T-helper 17 cell (primary cell): ENCODE measurements around the gene EPHB2. TPM values are rescaled to one million over a fixed set of nuclear protein-coding genes. Genes with fewer than 3 reads are reported as not detected.

Experiments
- ATAC-seq: fragments of 150-1000 bp; cut with Tn5 transposase; 2 replicates; pipeline ENCODE4 v1.10.0; 2021; ENCODE audit warnings: mild to moderate bottlenecking, moderate library complexity
- DNase-seq, 3 donors: peaks; one replicate each; pipeline versions ENCODE4 v3.0.0 to v3.0.0-alpha.2; 2020 to 2021
- H3K9me3 ChIP-seq: one replicate; pipeline ENCODE4 v1.7.0; 2013; ENCODE audit warnings: low read length, mild to moderate bottlenecking; ENCODE audit not compliant: control insufficient read depth, poor library complexity, severe bottlenecking
- H3K27ac Mint-ChIP-seq: one replicate; pipeline ENCODE4 v1.8.0; 2022; ENCODE audit warnings: mild to moderate bottlenecking, moderate library complexity, mixed read lengths
- H3K27me3 Mint-ChIP-seq: one replicate; pipeline ENCODE4 v1.8.0; 2022; ENCODE audit warnings: mixed read lengths
- H3K36me3 Mint-ChIP-seq: one replicate; pipeline ENCODE4 v1.8.0; 2022; ENCODE audit warnings: low read depth, mixed read lengths
- H3K4me1 Mint-ChIP-seq: one replicate; pipeline ENCODE4 v1.8.0; 2022; ENCODE audit warnings: mild to moderate bottlenecking, mixed read lengths
- H3K4me3 Mint-ChIP-seq: one replicate; pipeline ENCODE4 v1.8.0; 2022; ENCODE audit warnings: mild to moderate bottlenecking, moderate library complexity, mixed read lengths
- total RNA-seq, 4 donors: library from RNA in 2 of 4; stranded (reverse) in 2 of 4; gene quantifications; one replicate each; pipeline ENCODE4 v1.2.3 and lab custom pipeline; 2022 to 2026

The EPHB2 gene
- total RNA-seq, 2 donors from 2014 or later, result 0.15 TPM; not detected in 1

- Mint-ChIP-seq H3K36me3 (peaks cover 8% of the 10 kb centered on the region), H3K4me3 (no peak overlapping the region), H3K27me3 (peaks cover 36% of the 10 kb centered on the region), H3K27ac (no peak overlapping the region), H3K4me1 (peaks cover 2% of the 10 kb centered on the region)
- ATAC-seq (no peak), DNase-seq (no peak)
- no peaks in the 10 kb centered on the region for H3K9me3 ChIP-seq
Measured at GRCh38 chr1:22824975-22825374, 114.3 kb downstream of the EPHB2 start.

GRCh38 chr1:22825486-22826189 lies 115.0 kb downstream of the EPHB2 start:
- H3K4me3 Mint-ChIP-seq, result no peak overlapping the region
- H3K27me3 Mint-ChIP-seq, result peaks cover 37% of the 10 kb centered on the region
- ATAC-seq, result no peak
- no peak for DNase-seq
- H3K36me3 Mint-ChIP-seq, result peaks cover 8% of the 10 kb centered on the region
- H3K27ac Mint-ChIP-seq, result no peak overlapping the region
- no peaks in the 10 kb centered on the region for H3K9me3 ChIP-seq
- peaks cover 2% of the 10 kb centered on the region for H3K4me1 Mint-ChIP-seq

- no peak overlapping the region for H3K27ac Mint-ChIP-seq
- H3K9me3 ChIP-seq, result no peaks in the 10 kb centered on the region
- H3K27me3 Mint-ChIP-seq, result peaks cover 48% of the 10 kb centered on the region
- H3K4me1 Mint-ChIP-seq, result peaks cover 2% of the 10 kb centered on the region
- no peak overlapping the region for H3K4me3 Mint-ChIP-seq
- H3K36me3 Mint-ChIP-seq, result peaks cover 8% of the 10 kb centered on the region
- ATAC-seq (no peak), DNase-seq (no peak)
Measured at GRCh38 chr1:22826604-22827580, 116.3 kb downstream of the EPHB2 start.

GRCh38 chr1:22827666-22828483 lies 117.2 kb downstream of the EPHB2 start:
- Mint-ChIP-seq H3K4me1 (peaks cover 2% of the 10 kb centered on the region), H3K4me3 (no peak overlapping the region), H3K27ac (no peak overlapping the region), H3K27me3 (peaks cover 53% of the 10 kb centered on the region), H3K36me3 (peaks cover 8% of the 10 kb centered on the region)
- H3K9me3 ChIP-seq, result no peaks in the 10 kb centered on the region
- DNase-seq, result no peak
- ATAC-seq, result no peak

GRCh38 chr1:22828484-22829308 lies 118.1 kb downstream of the EPHB2 start:
- peaks cover 5% of the 10 kb centered on the region for H3K36me3 Mint-ChIP-seq
- peaks cover 58% of the 10 kb centered on the region for H3K27me3 Mint-ChIP-seq
- no peaks in the 10 kb centered on the region for H3K9me3 ChIP-seq
- H3K4me3 Mint-ChIP-seq, result no peak overlapping the region
- peaks cover 2% of the 10 kb centered on the region for H3K4me1 Mint-ChIP-seq
- H3K27ac Mint-ChIP-seq, result no peak overlapping the region
- no peak for DNase-seq
- ATAC-seq, result no peak

GRCh38 chr1:22829309-22829989 lies 118.8 kb downstream of the EPHB2 start:
- Mint-ChIP-seq H3K27ac (no peak overlapping the region), H3K4me3 (no peak overlapping the region), H3K27me3 (peaks cover 55% of the 10 kb centered on the region), H3K4me1 (peaks cover 2% of the 10 kb centered on the region), H3K36me3 (no peaks in the 10 kb centered on the region)
- ATAC-seq, result no peak
- no peaks in the 10 kb centered on the region for H3K9me3 ChIP-seq
- no peak for DNase-seq

GRCh38 chr1:22830041-22830566 lies 119.5 kb downstream of the EPHB2 start:
- Mint-ChIP-seq H3K27ac (no peak overlapping the region), H3K36me3 (no peaks in the 10 kb centered on the region), H3K4me1 (peaks cover 2% of the 10 kb centered on the region), H3K4me3 (no peak overlapping the region), H3K27me3 (peaks cover 55% of the 10 kb centered on the region)
- no peak for ATAC-seq
- no peaks in the 10 kb centered on the region for H3K9me3 ChIP-seq
- DNase-seq, result no peak

GRCh38 chr1:22830757-22831340 lies 120.2 kb downstream of the EPHB2 start:
- Mint-ChIP-seq H3K36me3 (no peaks in the 10 kb centered on the region), H3K4me1 (peaks cover under 1% of the 10 kb centered on the region), H3K27ac (no peak overlapping the region), H3K4me3 (no peak overlapping the region), H3K27me3 (peaks cover 49% of the 10 kb centered on the region)
- ATAC-seq (no peak), DNase-seq (no peak)
- no peaks in the 10 kb centered on the region for H3K9me3 ChIP-seq

- no peaks in the 10 kb centered on the region for H3K4me1 Mint-ChIP-seq
- H3K27me3 Mint-ChIP-seq, result peaks cover 54% of the 10 kb centered on the region
- H3K9me3 ChIP-seq, result no peaks in the 10 kb centered on the region
- DNase-seq (no peak), ATAC-seq (no peak)
- no peak overlapping the region for H3K4me3 Mint-ChIP-seq
- no peak overlapping the region for H3K27ac Mint-ChIP-seq
- H3K36me3 Mint-ChIP-seq, result no peaks in the 10 kb centered on the region
Measured at GRCh38 chr1:22831729-22832413, 121.2 kb downstream of the EPHB2 start.

GRCh38 chr1:22832414-22832786 lies 121.8 kb downstream of the EPHB2 start:
- Mint-ChIP-seq H3K4me3 (no peak overlapping the region), H3K27me3 (peaks cover 54% of the 10 kb centered on the region)

GRCh38 chr1:22833699-22834098 lies 123.1 kb downstream of the EPHB2 start:
- Mint-ChIP-seq H3K27me3 (peaks cover 56% of the 10 kb centered on the region), H3K4me3 (no peak overlapping the region), H3K27ac (no peak overlapping the region), H3K36me3 (no peaks in the 10 kb centered on the region), H3K4me1 (no peaks in the 10 kb centered on the region)
- H3K9me3 ChIP-seq, result no peaks in the 10 kb centered on the region
- DNase-seq (no peak), ATAC-seq (no peak)

More at GRCh38 chr1:22832414-22832786, 121.8 kb downstream of the EPHB2 start:
- no peaks in the 10 kb centered on the region for H3K9me3 ChIP-seq
- no peak for ATAC-seq
- no peak for DNase-seq
- H3K36me3 Mint-ChIP-seq, result no peaks in the 10 kb centered on the region
- H3K27ac Mint-ChIP-seq, result no peak overlapping the region
- H3K4me1 Mint-ChIP-seq, result no peaks in the 10 kb centered on the region
